Measurements from ENCODE around the gene CSNK1G3.
A peak's percentile ranks its signal among the peaks of the same experiment; 100 is the strongest.
"Not testable (repeated sequence)": the region's sequence is repeated elsewhere in the genome, so short reads cannot be mapped to it uniquely, and the experiment has no call there.

The CSNK1G3 gene

GRCh38 chr5:123511648-123512605 is at the start of gene CSNK1G3:
CSNK1G3 (plus strand) TSS chr5:123512177; CDS start chr5:123545664, 33,487 bp downstream.
- DNase-seq = peak; percentile 64 to 81 (median 74)

DNA sequence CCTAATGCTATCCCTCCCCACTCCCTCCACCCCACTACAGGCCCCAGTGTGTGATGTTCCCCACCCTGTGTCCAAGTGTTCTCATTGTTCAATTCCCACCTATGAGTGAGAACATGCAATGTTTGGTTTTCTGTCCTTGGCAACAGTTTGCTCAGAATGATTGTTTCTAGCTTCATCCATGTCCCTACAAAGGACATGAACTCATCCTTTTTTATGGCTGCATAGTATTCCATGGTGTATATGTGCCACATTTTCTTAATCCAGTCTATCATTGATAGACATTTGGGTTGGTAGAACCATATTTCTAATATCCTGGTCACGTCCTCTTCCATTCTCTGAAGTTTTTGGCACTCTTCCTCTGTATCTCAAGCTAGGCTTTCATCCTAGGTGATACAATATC is 45.1 kb upstream of the CSNK1G3 start:
- DNase-seq = not testable (repeated sequence)

- DNase-seq = no peak
These were observed 40.6 kb upstream of the CSNK1G3 start for GRCh38 chr5:123471385-123471784.

- DNase-seq = no peak
These were observed 39.6 kb upstream of the CSNK1G3 start for GRCh38 chr5:123472150-123472924.

- no peak for DNase-seq
These were observed 37.7 kb upstream of the CSNK1G3 start for GRCh38 chr5:123474228-123474627.

GRCh38 chr5:123476731-123477130 is 35.2 kb upstream of the CSNK1G3 start:
- no peak for DNase-seq

- DNase-seq = no peak
These were observed 33.4 kb upstream of the CSNK1G3 start for GRCh38 chr5:123478546-123478945.

- no peak for DNase-seq
These were observed 29.7 kb upstream of the CSNK1G3 start for GRCh38 chr5:123482258-123482657.

DNA sequence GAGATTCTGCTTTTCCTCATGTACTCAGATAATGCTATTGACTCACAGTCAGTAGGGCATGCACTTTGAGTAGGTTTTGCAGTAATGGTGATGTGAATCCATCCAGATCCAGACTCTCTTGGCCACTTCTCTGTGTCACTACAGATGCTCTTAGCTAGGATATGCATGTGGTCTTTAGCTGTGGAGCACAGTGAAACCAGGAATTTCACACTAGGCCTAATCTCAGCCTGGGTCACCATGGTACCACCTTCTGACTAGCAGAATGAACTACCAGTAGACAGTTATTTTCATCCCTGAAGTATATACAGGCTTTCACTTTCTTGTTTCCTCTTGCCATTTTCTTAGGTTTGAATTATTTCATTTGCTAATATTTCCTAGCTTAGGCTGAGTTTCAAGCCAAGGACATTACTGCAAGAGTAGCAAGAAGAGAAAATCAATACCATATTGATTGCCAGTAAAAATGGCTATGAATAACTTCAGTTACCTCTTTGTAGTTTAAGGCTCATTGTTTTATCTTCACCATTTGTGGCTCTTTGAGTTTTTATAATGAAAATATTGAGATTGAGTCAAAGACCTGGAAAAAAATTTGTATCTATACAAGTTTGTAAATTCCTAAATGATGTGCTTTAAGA is 28.4 kb upstream of the CSNK1G3 start:
- DNase-seq = no peak

DNA sequence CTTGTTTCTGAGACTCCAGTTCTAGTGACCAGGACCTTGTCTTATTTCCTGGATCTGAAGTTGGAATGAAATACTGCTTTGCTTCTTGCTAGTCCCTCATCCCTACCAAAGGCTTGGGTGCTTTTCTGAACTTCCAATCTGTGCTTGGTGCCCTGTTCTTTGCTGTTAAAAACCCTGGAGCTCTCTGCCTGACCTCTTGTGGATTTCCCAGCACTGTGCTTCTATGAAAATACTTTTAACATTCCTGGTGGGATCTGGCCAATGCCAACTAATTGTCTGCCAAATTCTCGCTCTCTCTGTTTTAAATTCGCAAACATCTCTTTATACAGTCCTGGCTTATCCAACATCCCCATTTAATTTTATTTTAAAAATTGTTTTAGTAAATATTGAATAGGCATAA is 26.7 kb upstream of the CSNK1G3 start:
- DNase-seq = no peak

DNA sequence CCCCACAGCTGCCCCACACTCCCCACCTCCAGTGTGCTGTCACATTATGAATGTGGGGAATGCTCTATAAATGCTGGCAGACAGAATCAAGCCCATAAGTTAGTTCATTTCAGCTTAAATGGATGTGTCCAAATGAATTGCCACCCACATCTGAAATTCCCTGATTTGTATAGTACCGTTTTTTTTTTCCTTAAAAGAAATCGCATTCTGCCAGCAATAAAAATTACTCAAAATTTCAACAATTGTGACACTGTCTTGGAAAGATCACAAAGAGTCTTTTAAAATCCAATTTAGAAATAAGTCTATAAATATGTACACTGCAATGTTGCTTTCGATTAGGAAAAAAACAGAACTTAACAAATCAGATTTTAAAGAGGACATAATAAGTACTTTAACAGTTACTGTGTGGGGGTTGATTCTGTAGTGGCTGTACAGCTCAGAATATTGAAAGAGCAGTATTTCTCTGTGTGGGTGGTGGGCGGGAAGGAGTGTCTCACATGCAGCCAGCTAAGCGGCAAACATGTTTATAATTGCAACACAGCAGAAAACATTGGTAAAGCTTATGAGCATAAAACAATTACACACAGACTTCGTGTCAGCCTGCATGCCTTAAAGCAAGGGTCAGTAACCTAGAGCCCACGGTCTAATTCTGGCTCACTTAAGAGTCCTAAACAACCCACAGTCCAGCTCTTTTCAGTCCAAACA is 24.9 kb upstream of the CSNK1G3 start:
- DNase-seq = no peak

- no peak for DNase-seq
These were observed 21.0 kb upstream of the CSNK1G3 start for GRCh38 chr5:123490974-123491373.

DNA sequence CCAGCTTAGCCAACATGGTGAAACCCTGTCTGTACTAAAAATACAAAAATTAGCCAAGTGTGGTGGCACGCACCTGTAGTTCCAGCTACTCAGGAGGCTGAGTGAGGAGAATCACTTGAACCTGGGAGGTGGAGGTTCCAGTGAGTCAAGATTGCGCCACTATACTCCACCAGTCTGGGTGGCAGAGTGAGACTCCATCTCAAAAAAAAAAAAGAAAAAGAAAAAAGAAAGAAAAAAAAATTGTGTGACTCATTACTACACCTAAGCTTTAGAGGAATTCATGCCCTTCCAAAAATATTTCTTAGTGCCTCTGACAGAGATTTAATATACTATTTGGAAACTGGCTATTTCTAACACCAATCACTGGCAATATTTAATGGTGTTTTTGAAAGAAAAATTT is 16.8 kb upstream of the CSNK1G3 start:
- DNase-seq = not testable (repeated sequence)

- no peak for DNase-seq
These were observed 15.1 kb upstream of the CSNK1G3 start for GRCh38 chr5:123496892-123497291.

- no peak for DNase-seq
These were observed 11.5 kb upstream of the CSNK1G3 start for GRCh38 chr5:123500471-123500870.

DNA sequence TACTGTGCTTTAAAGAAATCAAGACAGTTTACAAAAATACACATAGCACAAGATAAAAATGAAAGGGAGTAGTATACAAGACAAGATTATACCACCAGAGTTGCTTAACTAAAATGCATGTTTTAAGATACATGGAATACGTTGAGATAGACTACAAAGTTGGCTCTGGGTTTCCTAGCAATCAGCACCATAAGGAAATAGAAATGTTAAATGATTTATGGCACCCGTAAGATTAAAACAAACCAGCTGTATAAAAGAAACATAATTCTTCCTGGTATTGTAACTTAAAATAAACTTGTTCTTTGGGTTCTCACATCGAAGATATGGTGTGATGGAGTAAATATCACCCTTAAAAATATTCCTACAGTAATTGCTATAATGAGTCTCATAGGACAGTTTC is 9.9 kb upstream of the CSNK1G3 start:
- no peak for DNase-seq

GRCh38 chr5:123503299-123503698 is 8.7 kb upstream of the CSNK1G3 start:
- DNase-seq = no peak

DNA sequence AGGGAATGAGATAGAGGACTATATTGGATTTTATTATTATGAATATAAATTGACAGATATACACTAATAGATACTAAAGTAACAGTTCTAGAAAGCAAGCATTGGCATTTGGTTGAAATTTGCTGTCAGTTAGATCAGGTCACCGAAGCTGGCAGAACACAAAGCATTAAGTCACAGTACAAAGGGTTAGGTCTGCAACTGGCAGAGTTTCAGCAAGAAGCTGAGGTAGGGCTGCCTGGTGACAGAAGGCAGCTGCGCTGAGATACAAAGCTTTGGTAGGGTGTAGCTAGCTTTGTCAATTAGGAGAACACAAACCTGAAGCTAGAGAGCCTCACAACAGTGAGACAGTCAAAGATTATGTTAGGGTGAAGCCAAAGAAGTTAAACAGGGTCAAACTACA is 6.3 kb upstream of the CSNK1G3 start:
- no peak for DNase-seq

DNA sequence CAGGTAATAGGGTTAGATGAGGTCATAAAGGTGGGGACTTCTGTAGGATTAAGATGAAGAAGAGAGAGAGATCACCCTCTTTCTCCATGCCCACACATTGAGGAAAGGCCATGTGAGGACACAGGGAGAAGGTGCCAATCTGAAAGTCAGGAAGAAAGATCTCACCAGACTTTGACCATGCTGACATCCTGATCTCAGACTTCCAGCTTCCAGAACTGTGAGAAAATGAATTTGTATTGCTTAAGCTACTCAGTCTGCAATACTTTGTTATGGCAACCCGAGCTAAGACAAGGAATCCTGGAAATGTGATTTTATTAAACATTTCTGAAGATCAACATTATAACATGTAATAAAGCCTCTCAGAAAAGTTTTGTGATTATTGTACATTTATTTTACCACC is 3.5 kb upstream of the CSNK1G3 start:
- no peak for DNase-seq

DNA sequence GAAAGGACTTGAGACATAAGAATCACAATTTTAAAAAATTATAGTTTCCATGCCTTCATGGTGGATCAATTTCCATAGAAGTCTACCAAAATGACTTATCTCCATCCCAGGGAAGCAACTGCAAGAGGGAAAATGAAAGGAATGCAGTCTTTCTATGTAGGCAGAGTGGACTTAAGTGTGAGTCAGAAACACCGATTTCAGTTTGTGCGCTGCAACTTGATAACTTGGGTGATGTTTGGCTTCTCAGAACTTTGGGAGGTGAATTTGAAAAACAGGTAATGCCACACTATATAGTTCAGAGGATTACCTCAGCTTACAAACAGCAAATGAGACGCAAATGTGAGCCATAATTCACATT is 708 bp upstream of the CSNK1G3 start:
- no peak for DNase-seq

- DNase-seq = peak in 2 of 4 experiments; percentile 5 to 29
These were observed 859 bp downstream of the CSNK1G3 start for GRCh38 chr5:123512611-123513461.
